ENCODE measurements around the gene RNF152.

GRCh38 chr18:61883547-61883946, 9.3 kb downstream of the RNF152 start:
- TF ChIP-seq, protein P1, sequence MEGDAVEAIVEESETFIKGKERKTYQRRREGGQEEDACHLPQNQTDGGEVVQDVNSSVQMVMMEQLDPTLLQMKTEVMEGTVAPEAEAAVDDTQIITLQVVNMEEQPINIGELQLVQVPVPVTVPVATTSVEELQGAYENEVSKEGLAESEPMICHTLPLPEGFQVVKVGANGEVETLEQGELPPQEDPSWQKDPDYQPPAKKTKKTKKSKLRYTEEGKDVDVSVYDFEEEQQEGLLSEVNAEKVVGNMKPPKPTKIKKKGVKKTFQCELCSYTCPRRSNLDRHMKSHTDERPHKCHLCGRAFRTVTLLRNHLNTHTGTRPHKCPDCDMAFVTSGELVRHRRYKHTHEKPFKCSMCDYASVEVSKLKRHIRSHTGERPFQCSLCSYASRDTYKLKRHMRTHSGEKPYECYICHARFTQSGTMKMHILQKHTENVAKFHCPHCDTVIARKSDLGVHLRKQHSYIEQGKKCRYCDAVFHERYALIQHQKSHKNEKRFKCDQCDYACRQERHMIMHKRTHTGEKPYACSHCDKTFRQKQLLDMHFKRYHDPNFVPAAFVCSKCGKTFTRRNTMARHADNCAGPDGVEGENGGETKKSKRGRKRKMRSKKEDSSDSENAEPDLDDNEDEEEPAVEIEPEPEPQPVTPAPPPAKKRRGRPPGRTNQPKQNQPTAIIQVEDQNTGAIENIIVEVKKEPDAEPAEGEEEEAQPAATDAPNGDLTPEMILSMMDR (IDR thresholded peaks at IDR 0.05; ENCODE audit: poor library complexity, severe bottlenecking): no peak
- no peak for TF ChIP-seq EP300 (conservative IDR thresholded peaks at IDR 0.05; ENCODE audit: poor library complexity, severe bottlenecking)
- TF ChIP-seq MXI1 (conservative IDR thresholded peaks at IDR 0.05; ENCODE audit: poor library complexity, severe bottlenecking): no peak
- TF ChIP-seq EZH2 (IDR thresholded peaks at IDR 0.05; ENCODE audit: borderline replicate concordance, insufficient read depth, low read length, poor library complexity, severe bottlenecking): no peak
- TF ChIP-seq POLR2AphosphoS5 (IDR thresholded peaks at IDR 0.05): no peak
- TF ChIP-seq TAF1 (IDR thresholded peaks at IDR 0.05; ENCODE audit: low read depth): no peak
- TF ChIP-seq RAD21 (conservative IDR thresholded peaks at IDR 0.05): no peak
